DMS153 treated with DMSO at 0.1 percent for 48 hours (cell line): ENCODE measurements around the gene ABHD17A.
"Not testable (repeated sequence)": the region's sequence is repeated elsewhere in the genome, so short reads cannot be mapped to it uniquely, and the experiment has no call there.

Experiments
- DNase-seq: peaks from one replicate; lab custom pipeline; 2025; ENCODE audit not compliant: unreplicated experiment; lab: John Stamatoyannopoulos, UW

ABHD17A gene

GRCh38 chr19:1882089-1882785 lies 3.1 kb downstream of the ABHD17A start:
- no peak for DNase-seq

DNA sequence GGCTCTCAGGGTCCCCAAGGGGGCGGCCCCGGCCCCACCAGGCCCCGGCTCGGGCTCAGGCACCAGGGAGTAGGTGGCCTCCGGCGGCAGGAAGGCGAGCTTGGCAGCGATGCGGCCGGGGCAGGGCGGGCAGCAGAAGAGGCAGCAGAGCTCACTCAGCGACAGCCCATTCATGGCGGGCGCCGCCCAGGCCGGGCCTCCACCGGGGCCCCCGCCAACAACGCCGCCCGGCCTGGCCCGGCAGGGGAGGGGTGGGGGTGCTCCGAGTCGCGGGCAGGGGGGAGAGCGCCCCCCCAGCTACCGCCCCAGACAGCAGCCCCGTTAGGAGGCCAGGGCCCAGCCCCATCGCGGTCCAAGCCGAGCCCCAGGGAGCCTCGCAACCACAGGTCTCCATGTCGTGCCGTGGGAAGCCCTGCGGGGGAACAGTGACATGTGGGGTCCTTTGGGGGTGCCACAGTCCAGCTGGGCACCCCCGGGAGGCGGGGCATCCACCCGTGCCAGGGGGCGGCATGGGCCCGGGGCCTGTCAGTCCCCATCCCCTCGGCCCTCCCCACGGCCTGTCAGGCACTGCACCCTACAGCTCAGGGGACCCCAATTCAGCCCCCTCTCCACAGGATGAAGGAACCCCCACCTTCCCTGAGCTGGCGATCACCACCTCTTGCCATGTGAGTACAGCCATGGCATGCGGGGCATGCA lies 3.8 kb downstream of the ABHD17A start:
- DNase-seq = not testable (repeated sequence)

- DNase-seq = no peak
Observed at GRCh38 chr19:1880611-1881392, 4.5 kb downstream of the ABHD17A start.

DNA sequence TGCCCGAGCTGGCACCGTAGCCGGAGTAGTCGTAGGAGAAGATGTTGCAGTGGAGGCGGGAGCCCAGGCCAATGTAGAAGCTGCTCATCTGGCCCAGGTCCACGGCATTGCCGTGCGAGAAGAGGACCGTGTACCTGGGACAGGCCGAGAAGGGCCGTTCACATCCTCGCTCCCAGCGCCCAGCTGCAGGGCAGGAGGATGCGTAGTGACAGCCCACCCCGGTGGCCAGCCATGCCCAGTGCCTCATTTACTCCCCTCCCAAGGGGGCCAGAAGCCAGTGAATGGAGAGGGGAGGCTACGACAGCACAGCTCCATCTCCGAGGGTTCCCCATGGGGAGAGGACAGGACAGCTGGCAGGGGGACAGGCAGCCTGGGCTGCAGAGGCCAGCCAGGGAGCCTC lies 5.3 kb downstream of the ABHD17A start:
- DNase-seq = not testable (repeated sequence)

- DNase-seq = not testable (repeated sequence)
Observed at GRCh38 chr19:1878583-1878982, 6.7 kb downstream of the ABHD17A start.

- not testable (repeated sequence) for DNase-seq
Observed at GRCh38 chr19:1877280-1877660, 8.0 kb downstream of the ABHD17A start.

- DNase-seq = not testable (repeated sequence)
Observed at GRCh38 chr19:1876496-1877279, 8.6 kb downstream of the ABHD17A start.

DNA sequence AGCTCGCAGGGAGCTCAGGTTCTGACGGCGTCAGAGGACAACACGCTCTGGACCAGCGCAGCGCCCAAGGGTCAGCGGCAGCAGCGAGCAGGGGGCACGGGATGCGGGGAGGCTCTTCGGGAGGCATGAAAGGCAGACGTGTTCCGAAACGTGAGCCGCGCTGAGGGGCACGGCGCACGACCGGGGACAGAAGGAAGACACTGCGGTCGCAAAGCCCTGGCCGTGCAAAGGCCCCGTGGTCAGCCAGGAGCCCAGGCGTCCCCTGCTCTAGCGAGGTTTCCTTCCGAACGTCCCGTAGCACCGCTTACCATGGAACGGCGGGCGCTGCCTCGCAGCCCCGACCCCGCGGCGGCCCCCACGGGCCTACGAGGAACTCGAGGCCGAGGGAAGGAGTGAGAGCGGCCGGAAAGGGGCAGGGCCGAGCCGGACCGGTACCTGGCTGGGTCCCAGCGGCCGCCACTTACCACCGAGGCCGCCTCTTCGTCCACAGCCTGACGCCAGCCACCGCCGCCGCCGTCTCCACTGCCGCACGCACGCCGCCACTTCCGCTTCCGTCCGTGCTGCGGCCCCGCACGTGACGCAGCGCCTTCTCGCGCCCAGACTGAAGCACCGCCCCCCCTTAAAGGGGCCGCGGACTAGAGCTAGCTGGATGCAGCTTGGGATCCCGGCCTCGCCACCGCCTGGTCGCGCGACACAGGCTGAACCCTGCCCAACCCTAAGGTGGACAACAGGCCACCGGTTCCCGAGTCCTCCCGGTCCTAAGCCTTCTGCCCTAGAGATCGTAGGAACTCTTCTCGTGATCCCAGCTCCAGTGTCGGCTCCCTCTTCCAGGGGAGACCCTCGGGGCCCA lies 9.4 kb downstream of the ABHD17A start:
- DNase-seq = peak; percentile 40

DNA sequence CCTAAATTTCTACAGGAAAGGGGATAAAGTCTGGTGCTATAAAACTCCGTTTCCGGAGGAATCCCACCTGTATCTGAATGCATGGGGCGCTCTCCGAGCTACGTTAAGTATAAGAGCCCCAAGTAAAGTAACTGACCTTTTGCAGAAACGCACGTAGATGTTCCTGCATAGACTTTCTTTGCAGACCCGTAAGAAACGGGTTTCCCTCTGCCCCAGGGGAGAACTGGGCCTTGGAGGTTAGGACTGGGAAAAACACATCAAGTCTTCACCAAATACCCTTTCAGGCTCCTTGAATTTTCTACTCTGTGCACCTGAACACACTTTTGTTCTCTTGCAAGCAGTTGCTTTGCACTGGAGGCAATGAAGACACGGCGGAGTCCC lies 10.0 kb downstream of the ABHD17A start:
- DNase-seq = not testable (repeated sequence)

DNA sequence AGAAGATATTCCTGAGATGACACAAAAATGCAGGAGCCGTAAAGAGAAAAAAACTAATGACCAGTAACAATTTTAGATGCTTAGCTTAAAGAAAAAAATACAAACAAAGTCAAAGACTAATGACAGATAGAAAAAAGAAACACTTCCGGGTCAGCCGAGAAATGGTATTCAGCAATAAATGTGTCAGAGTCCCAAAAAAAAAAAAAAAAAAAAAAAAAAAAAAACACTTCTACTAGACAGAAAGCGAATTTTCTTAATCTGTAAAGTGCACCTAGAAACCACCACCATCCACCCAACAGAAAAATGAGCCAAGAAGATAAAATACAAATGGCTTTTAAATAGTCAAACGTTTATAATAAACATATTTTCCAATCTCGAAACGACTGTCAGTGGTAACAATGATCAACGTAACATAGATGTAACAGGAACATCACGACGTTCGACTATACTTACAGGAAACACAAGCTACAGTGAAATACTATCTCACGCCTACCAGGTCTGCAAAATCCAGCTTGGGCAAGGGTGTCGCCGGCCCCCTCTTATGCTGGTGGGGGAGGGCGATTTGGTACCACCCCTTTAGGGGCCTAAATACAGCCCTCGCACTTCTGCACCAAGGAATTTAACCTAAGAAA lies 10.6 kb downstream of the ABHD17A start:
- no peak for DNase-seq

GRCh38 chr19:1873524-1874473 lies 11.5 kb downstream of the ABHD17A start:
- no peak for DNase-seq

DNA sequence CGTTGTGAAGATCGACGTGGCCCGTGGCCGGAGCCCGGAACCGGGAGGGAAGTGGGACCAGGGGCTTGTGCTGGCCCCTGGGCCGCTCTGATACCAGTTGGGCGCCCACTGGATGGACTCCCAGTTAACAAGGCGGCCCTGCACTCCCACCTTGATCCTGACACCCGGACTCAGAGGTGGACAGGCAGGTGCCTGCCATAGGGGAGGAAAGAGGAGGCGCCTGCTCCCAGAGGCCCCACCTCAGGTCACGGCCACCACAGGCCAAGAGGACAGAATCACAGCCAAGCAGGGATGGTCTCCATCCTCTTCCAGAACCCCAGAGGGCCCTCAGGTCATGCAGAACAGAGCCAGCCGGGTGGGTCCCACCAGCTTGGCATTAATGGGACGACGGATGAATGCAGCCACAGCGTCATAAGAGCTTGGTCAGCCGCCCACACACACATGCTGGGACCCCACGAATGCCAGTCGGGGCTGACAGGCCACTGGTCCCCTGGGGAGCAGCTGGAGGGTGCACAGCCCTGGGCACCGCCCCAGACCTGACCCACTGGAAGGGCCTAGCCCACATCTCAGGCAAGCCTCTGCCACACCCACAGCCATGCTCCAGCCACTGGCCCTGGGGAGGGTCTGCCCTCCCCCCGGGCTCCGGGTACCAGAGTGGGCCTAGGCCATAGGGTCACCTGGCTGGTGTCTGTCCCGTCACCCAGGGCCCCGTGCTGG lies 12.3 kb downstream of the ABHD17A start:
- DNase-seq = no peak

- DNase-seq = no peak
Observed at GRCh38 chr19:1871630-1872029, 13.7 kb downstream of the ABHD17A start.

GRCh38 chr19:1871140-1871597 lies 14.1 kb downstream of the ABHD17A start:
- DNase-seq = no peak

DNA sequence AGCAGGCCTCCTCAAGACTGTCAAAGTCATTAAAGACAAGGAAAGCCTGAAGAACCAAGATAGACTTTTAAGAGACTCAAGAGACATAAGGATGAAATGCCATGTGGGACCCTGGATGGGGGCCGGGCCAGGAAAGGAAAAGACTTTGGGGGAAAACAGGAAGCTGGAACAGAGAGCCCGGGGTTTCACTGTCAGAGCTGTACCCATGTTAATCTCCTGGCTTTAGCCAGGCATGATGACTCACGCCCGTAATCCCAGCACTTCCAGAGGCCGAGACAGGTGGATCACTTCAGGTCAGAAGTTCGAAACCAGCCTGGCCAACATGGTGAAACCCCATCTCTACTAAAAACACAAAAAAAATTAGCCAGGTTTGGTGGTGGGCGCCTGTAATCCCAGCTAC lies 16.3 kb downstream of the ABHD17A start:
- no peak for DNase-seq

DNA sequence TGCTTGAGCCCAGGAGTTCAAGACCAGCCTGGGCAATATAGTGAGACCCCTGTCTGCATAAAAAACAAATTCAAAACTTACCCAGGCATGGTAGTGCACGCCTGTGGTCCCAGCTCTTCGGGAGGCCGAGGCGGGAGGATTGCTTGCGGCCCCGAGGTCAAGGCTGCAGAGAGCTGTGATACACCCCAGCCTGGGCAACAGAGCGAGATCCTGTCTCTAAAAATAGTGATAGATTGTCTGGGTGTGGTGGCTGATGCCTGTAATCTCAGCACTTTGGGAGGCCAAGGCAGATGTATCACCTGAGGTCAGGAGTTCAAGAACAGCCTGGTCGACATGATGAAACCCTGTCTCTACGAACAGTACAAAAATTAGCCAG lies 18.0 kb downstream of the ABHD17A start:
- no peak for DNase-seq

DNA sequence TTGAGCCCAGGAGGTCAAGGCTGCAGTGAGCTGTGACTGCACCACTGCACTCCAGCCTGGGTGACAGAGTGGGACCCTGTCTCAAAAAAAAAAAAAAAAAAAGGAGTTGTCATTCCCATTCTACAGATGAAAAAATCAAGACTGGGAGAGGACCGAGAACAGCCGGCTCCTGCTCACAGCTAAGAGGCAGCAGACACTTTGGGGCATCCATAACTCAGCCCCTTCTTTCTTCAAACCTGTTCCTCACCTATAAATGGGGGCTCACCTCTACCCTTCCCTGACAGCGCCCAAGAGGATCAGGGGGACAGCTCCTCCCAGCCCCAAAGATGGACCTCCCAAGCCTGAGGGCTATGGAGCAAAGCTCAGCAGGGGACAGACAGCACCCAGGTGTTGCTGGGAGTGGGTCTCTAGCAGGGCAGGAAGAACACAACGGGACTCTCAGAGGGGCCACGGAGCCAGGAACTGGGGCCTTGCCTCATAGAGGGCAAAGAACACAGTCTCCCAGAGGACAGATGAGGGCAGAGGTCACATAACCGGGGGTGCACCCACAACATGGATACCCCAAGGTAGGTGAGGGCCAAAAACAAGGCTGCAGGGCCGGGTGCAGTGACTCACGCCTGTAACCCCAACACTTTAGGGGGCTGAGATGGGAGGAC lies 18.5 kb downstream of the ABHD17A start:
- DNase-seq = no peak
